Calu3 (cell line): ENCODE results near the gene CFAP97D1. TPM values are rescaled to one million over a fixed set of nuclear protein-coding genes. Genes with fewer than 3 reads are reported as not detected.

ENCODE experiments used
- BruUV-seq: library from RNA; stranded (reverse); fragments of 400-500 nt; replicated peaks from 2 replicates; lab custom pipeline; 2021; lab: Mats Ljungman, UMichigan
- CTCF ChIA-PET: fragments of 300-600 bp; sonication (Branson Sonifier 250); formaldehyde crosslinking; loops from one replicate; lab custom pipeline; 2022; ENCODE audit warnings: antibody characterized with exemption; lab: Charles Lee
- DNase-seq: peaks from one replicate; pipeline ENCODE4 v3.0.0; 2022
- H3K27ac Mint-ChIP-seq: one replicate; pipeline ENCODE4 v1.8.0; 2022; ENCODE audit warnings: mixed read lengths; ENCODE audit not compliant: unreplicated experiment
- H3K27me3 Mint-ChIP-seq: one replicate; pipeline ENCODE4 v1.8.0; 2022; ENCODE audit warnings: mixed read lengths; ENCODE audit not compliant: unreplicated experiment
- H3K36me3 Mint-ChIP-seq: one replicate; pipeline ENCODE4 v1.8.0; 2022; ENCODE audit warnings: mild to moderate bottlenecking, moderate library complexity, mixed read lengths; ENCODE audit not compliant: insufficient read depth, unreplicated experiment
- H3K4me1 Mint-ChIP-seq: one replicate; pipeline ENCODE4 v1.8.0; 2022; ENCODE audit warnings: mild to moderate bottlenecking, low read depth, mixed read lengths; ENCODE audit not compliant: unreplicated experiment
- H3K4me3 Mint-ChIP-seq: one replicate; pipeline ENCODE4 v1.8.0; 2022; ENCODE audit warnings: mild to moderate bottlenecking, low read depth, moderate library complexity, mixed read lengths; ENCODE audit not compliant: unreplicated experiment
- H3K9me3 Mint-ChIP-seq: one replicate; pipeline ENCODE4 v1.8.0; 2022; ENCODE audit warnings: low read depth, mixed read lengths; ENCODE audit not compliant: unreplicated experiment
- CTCF ChIP-seq: fragments of 200-600 bp; IDR thresholded peaks from one replicate; pipeline ENCODE4 v1.8.0; 2022; ENCODE audit warnings: antibody characterized with exemption; ENCODE audit not compliant: unreplicated experiment
- intact Hi-C: fragments of 100-400 bp; cut with micrococcal nuclease; formaldehyde crosslinking; loops from one replicate; pipeline ENCODE4 v1.10.0; 2022; ENCODE audit not compliant: unreplicated experiment
- total RNA-seq: library from RNA; stranded (reverse); gene quantifications from 2 replicates; pipeline ENCODE4 v1.2.3, GENCODE V29; 2022

Gene CFAP97D1
- total RNA-seq, 1 experiment from 2014 or later = not detected

GRCh38 chr17:43779145-43780125, 800 bp upstream of the CFAP97D1 start:
- TSS peak; percentile 73 for BruUV-seq
- H3K36me3 Mint-ChIP-seq = peaks cover 44% of the 10 kb centered on the region
- CTCF ChIA-PET = interaction anchor here (0.6 to 0.8 kb wide), 3 partner anchors 67 to 359 kb away, joined by 3 to 6 read pairs (median 4); partner anchors contain the start of gene CD300LG
- peak overlapping the region; percentile 84 for H3K4me3 Mint-ChIP-seq
- H3K27ac Mint-ChIP-seq = peak overlapping the region; percentile 99
- no peaks in the 10 kb centered on the region for H3K9me3 Mint-ChIP-seq
- peaks cover 13% of the 10 kb centered on the region for H3K4me1 Mint-ChIP-seq
- DNase-seq = no peak
- no peak for TF ChIP-seq CTCF
- peaks cover 53% of the 10 kb centered on the region for H3K27me3 Mint-ChIP-seq
- intact Hi-C loops = no loop called here

GRCh38 chr17:43782913-43783680, 2.9 kb downstream of the CFAP97D1 start:
- H3K27me3 Mint-ChIP-seq = peaks cover 64% of the 10 kb centered on the region

GRCh38 chr17:43784068-43784467, 3.8 kb downstream of the CFAP97D1 start:
- no peak for DNase-seq

More at GRCh38 chr17:43782913-43783680, 2.9 kb downstream of the CFAP97D1 start:
- H3K9me3 Mint-ChIP-seq = peaks cover 2% of the 10 kb centered on the region
- no peaks in the 10 kb centered on the region for H3K4me1 Mint-ChIP-seq
- TF ChIP-seq CTCF = no peak
- BruUV-seq = no TSS peak
- peaks cover 13% of the 10 kb centered on the region for H3K36me3 Mint-ChIP-seq
- H3K27ac Mint-ChIP-seq = no peak overlapping the region
- intact Hi-C loops = no loop called here
- H3K4me3 Mint-ChIP-seq = no peak overlapping the region
- no peak for DNase-seq
- CTCF ChIA-PET = no interaction called here

More at GRCh38 chr17:43784068-43784467, 3.8 kb downstream of the CFAP97D1 start:
- Mint-ChIP-seq H3K4me3 (no peak overlapping the region), H3K36me3 (peaks cover 3% of the 10 kb centered on the region), H3K4me1 (no peaks in the 10 kb centered on the region), H3K27ac (no peak overlapping the region), H3K27me3 (peaks cover 64% of the 10 kb centered on the region), H3K9me3 (peaks cover 2% of the 10 kb centered on the region)
- BruUV-seq = no TSS peak
- TF ChIP-seq CTCF = no peak
- CTCF ChIA-PET = no interaction called here
- intact Hi-C loops = no loop called here
